ENCODE results near the gene UBE2M.

Gene UBE2M

GRCh38 chr19:58554494-58555368 lies 3.7 kb downstream of the UBE2M start, which contains the start of gene CHMP2A:
TSS of gene CHMP2A (minus strand) at chr19:58555105. CDS start at chr19:58554212, 893 bp downstream.
- peak within 1 kb of the TSS; percentile 81 for H3K4me3 ChIP-seq (ENCODE audit: control insufficient read depth, low read depth, low read length)
- TF ChIP-seq, protein P1, sequence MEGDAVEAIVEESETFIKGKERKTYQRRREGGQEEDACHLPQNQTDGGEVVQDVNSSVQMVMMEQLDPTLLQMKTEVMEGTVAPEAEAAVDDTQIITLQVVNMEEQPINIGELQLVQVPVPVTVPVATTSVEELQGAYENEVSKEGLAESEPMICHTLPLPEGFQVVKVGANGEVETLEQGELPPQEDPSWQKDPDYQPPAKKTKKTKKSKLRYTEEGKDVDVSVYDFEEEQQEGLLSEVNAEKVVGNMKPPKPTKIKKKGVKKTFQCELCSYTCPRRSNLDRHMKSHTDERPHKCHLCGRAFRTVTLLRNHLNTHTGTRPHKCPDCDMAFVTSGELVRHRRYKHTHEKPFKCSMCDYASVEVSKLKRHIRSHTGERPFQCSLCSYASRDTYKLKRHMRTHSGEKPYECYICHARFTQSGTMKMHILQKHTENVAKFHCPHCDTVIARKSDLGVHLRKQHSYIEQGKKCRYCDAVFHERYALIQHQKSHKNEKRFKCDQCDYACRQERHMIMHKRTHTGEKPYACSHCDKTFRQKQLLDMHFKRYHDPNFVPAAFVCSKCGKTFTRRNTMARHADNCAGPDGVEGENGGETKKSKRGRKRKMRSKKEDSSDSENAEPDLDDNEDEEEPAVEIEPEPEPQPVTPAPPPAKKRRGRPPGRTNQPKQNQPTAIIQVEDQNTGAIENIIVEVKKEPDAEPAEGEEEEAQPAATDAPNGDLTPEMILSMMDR (IDR thresholded peaks at IDR 0.05; ENCODE audit: control insufficient read depth, insufficient read depth, low read depth, low read length, missing control alignments), result no peak
- DNase-seq (ENCODE audit: low read depth), result peak; percentile 79

DNA sequence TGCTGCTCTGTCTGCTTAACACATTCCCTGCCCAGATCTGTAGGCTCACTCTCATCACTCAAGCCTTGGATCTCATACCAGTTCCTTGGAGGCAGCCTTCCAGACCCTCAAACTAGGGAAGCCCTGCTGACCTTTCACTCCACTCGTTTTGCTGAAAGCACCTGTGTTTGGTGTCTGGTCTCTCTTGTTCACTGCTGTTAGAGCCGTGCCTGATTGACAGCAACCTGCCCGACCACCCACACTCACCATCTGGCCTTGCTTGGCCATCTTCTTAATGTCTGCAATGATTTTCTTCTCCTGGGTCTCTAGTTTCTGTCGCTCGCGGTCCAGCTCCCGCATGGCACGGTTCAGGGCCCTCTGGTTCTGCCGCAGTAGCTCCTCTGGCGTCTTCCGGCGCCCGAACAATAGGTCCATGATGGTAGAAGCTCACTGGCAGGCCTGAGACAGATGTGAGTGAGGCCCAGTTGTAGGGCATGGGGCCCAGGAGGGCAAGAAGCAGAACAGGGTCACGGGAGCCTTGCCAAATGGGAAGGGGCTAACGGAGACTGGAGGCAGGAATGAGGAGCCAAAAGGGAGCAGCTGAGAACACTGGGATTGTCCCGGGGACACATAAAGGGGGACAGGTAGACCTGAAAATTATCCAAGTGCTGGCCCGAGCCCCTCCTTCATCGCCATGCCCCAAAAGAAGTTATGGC lies 4.5 kb downstream of the UBE2M start:
- TF ChIP-seq, protein P1 (IDR thresholded peaks at IDR 0.05; ENCODE audit: control insufficient read depth, insufficient read depth, low read depth, low read length, missing control alignments), result no peak
- H3K4me3 ChIP-seq (ENCODE audit: control insufficient read depth, low read depth, low read length), result peak overlapping the region; percentile 81
- no peak for DNase-seq (ENCODE audit: low read depth)

DNA sequence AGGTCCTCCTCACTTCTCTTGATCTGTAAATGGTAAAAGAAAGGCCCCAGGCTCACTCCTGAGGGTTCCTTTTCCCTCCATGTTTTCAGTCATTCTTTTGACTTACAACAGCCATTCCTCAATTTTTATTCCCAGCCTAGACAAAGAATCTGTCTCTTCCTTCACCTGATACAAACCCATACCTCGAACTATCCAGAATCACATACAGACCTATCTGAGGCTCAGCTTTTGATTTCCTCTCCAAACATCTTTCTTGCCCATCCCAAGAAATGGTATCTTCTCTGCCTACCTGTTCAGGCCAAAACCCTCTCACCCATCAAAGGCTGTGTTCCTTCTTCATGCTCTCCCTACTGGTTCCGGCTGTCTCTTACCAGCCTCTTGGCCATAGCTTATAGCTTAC lies 5.8 kb downstream of the UBE2M start:
- no peak for DNase-seq (ENCODE audit: low read depth)
- H3K4me3 ChIP-seq (ENCODE audit: control insufficient read depth, low read depth, low read length), result no peak overlapping the region
- TF ChIP-seq, protein P1 (IDR thresholded peaks at IDR 0.05; ENCODE audit: control insufficient read depth, insufficient read depth, low read depth, low read length, missing control alignments), result no peak

DNA sequence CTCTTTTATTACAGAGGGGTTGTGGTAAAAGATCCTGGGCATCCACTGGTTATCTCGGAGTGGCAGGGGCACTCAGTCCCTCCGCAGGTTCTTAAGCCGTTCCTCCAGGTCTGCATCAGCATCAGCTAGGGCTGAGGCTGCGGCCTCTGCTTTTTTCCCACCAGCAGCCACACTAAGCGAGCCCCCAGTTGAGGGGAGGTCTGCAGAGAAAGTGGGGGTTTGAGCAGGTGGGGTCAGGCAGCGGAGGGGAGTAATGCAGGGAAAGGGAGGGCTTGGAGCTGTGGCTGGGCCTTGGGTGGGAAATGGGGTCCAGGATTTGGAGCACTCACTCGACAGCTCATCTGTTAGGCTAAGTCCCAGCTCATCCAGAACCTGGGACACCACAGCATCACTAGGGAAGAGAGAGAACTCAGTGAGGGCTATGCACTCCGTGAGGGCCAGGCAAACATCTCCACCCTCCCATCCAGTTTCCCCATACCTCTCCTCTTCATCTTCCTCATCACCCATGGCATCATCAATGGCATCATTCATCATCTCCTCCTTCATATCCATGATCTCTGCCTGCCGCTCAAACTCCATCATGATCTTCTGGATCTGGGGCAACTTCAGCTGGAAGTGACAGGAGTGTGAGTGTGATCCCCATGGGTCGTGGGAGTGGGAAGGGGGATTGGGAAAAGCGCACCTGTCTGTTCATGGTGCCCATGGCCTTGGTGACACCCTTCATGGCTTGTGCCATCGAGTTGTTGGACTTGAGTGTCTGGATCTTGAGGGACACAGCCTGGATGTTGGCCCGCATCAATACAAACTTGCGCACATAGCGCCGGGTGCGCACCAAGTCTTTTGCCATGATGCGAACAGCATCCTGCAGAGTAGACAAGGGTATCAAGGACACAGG lies 6.6 kb downstream of the UBE2M start:
- TF ChIP-seq, protein P1 (IDR thresholded peaks at IDR 0.05; ENCODE audit: control insufficient read depth, insufficient read depth, low read depth, low read length, missing control alignments), result no peak
- no peak for DNase-seq (ENCODE audit: low read depth)
- no peak overlapping the region for H3K4me3 ChIP-seq (ENCODE audit: control insufficient read depth, low read depth, low read length)

GRCh38 chr19:58551123-58551497 lies 7.3 kb downstream of the UBE2M start:
- no peak for DNase-seq (ENCODE audit: low read depth)
- TF ChIP-seq, protein P1 (IDR thresholded peaks at IDR 0.05; ENCODE audit: control insufficient read depth, insufficient read depth, low read depth, low read length, missing control alignments), result no peak
- no peak overlapping the region for H3K4me3 ChIP-seq (ENCODE audit: control insufficient read depth, low read depth, low read length)

Data from AG09309 (cell line).